KG1 (cell line): ENCODE measurements around the gene PIGS.
"Not testable (repeated sequence)": the region's sequence is repeated elsewhere in the genome, so short reads cannot be mapped to it uniquely, and the experiment has no call there.

Source experiments
- DNase-seq: peaks from one replicate; lab custom pipeline; 2025; lab: John Stamatoyannopoulos, UW

Gene PIGS

GRCh38 chr17:28529013-28529400 lies 42.3 kb downstream of the PIGS start:
- DNase-seq, result no peak

- DNase-seq, result no peak
These were observed 42.9 kb downstream of the PIGS start for GRCh38 chr17:28528327-28529012.

- DNase-seq, result no peak
These were observed 43.5 kb downstream of the PIGS start for GRCh38 chr17:28527859-28528258.

- no peak for DNase-seq
These were observed 44.1 kb downstream of the PIGS start for GRCh38 chr17:28527181-28527681.

GRCh38 chr17:28526381-28526780 lies 44.9 kb downstream of the PIGS start:
- DNase-seq, result no peak

GRCh38 chr17:28524476-28525424 lies 46.6 kb downstream of the PIGS start:
- no peak for DNase-seq

GRCh38 chr17:28523876-28524275 lies 47.4 kb downstream of the PIGS start:
- DNase-seq, result no peak

GRCh38 chr17:28523186-28523585 lies 48.1 kb downstream of the PIGS start:
- no peak for DNase-seq

- DNase-seq, result not testable (repeated sequence)
These were observed 49.0 kb downstream of the PIGS start for GRCh38 chr17:28522281-28522680.

- no peak for DNase-seq
These were observed 49.8 kb downstream of the PIGS start for GRCh38 chr17:28521311-28522085.

GRCh38 chr17:28520687-28521086 lies 50.6 kb downstream of the PIGS start:
- no peak for DNase-seq

- peak; percentile 58 for DNase-seq
These were observed 52.1 kb downstream of the PIGS start for GRCh38 chr17:28519236-28519635.

GRCh38 chr17:28518578-28518977 lies 52.7 kb downstream of the PIGS start:
- no peak for DNase-seq

GRCh38 chr17:28518132-28518531 lies 53.2 kb downstream of the PIGS start:
- DNase-seq, result peak; percentile 4

GRCh38 chr17:28515518-28515917 lies 55.8 kb downstream of the PIGS start:
- no peak for DNase-seq

- no peak for DNase-seq
These were observed 56.7 kb downstream of the PIGS start for GRCh38 chr17:28514561-28515002.

GRCh38 chr17:28513476-28513875 lies 57.8 kb downstream of the PIGS start:
- DNase-seq, result no peak

- DNase-seq, result no peak
These were observed 59.4 kb downstream of the PIGS start for GRCh38 chr17:28511858-28512461.

- DNase-seq, result no peak
These were observed 61.5 kb downstream of the PIGS start for GRCh38 chr17:28509789-28510188.

GRCh38 chr17:28508211-28508724 lies 63.1 kb downstream of the PIGS start:
- DNase-seq, result no peak

GRCh38 chr17:28507567-28508203 lies 63.6 kb downstream of the PIGS start:
- no peak for DNase-seq
